Measurements from ENCODE around the gene SHKBP1.

SHKBP1 gene

GRCh38 chr19:40608240-40608621, 31.6 kb downstream of the SHKBP1 start:
- Histone ChIP-seq H4K20me1 (ENCODE audit: control insufficient read depth, insufficient read depth, low read depth, low read length) (0 out of 2 replicates have a peak, but pooled peaks cover under 1% of the 10 kb centered on the region), H3K27ac (ENCODE audit: low read depth, low read length) (no peak overlapping the region), H3K27me3 (ENCODE audit: control insufficient read depth, low read length) (peaks cover 4% of the 10 kb centered on the region; the same call in 1 of the 2 replicates), H3K4me3 (ENCODE audit: low read length) (no peak overlapping the region), H3K9me3 (ENCODE audit: control insufficient read depth, insufficient read depth, low read length) (no peaks in the 10 kb centered on the region), H3K4me2 (ENCODE audit: low read length) (no peak overlapping the region), H3K79me2 (ENCODE audit: control insufficient read depth, low read length) (no peaks in the 10 kb centered on the region), H3K4me1 (ENCODE audit: control insufficient read depth, low read length) (peaks cover 57% of the 10 kb centered on the region), H3F3A (ENCODE audit: control insufficient read depth, insufficient read depth) (peaks cover 13% of the 10 kb centered on the region), H3K36me3 (ENCODE audit: control insufficient read depth, low read length) (no peaks in the 10 kb centered on the region), H3K9me2 (replicated peaks; ENCODE audit: control insufficient read depth, low read length) (no peaks in the 10 kb centered on the region)
- TF ChIP-seq EZH2phosphoT487 (IDR thresholded peaks at IDR 0.05; ENCODE audit: borderline replicate concordance, low read length) = no peak
- no peak for TF ChIP-seq CTCF (IDR thresholded peaks at IDR 0.05; ENCODE audit: low read depth, low read length, poor library complexity, severe bottlenecking)

GRCh38 chr19:40608957-40609356, 32.3 kb downstream of the SHKBP1 start:
- no peaks in the 10 kb centered on the region for H4K20me1 ChIP-seq (ENCODE audit: control insufficient read depth, insufficient read depth, low read depth, low read length)
- H3K9me3 ChIP-seq (ENCODE audit: control insufficient read depth, insufficient read depth, low read length) = no peaks in the 10 kb centered on the region
- H3K4me1 ChIP-seq (ENCODE audit: control insufficient read depth, low read length) = peaks cover 56% of the 10 kb centered on the region
- H3K36me3 ChIP-seq (ENCODE audit: control insufficient read depth, low read length) = no peaks in the 10 kb centered on the region
- no peak overlapping the region for H3K27ac ChIP-seq (ENCODE audit: low read depth, low read length)
- peaks cover 11% of the 10 kb centered on the region for H3F3A ChIP-seq (ENCODE audit: control insufficient read depth, insufficient read depth)
- peak overlapping the region; percentile 69 for H3K4me3 ChIP-seq (ENCODE audit: low read length)
- peak overlapping the region; percentile 73 for H3K4me2 ChIP-seq (ENCODE audit: low read length)
- no peaks in the 10 kb centered on the region for H3K9me2 ChIP-seq (replicated peaks; ENCODE audit: control insufficient read depth, low read length)
- H3K27me3 ChIP-seq (ENCODE audit: control insufficient read depth, low read length) = peaks cover 3% of the 10 kb centered on the region; the same call in 1 of the 2 replicates
- H3K79me2 ChIP-seq (ENCODE audit: control insufficient read depth, low read length) = no peaks in the 10 kb centered on the region
- no peak for TF ChIP-seq CTCF (IDR thresholded peaks at IDR 0.05; ENCODE audit: low read depth, low read length, poor library complexity, severe bottlenecking)

- Histone ChIP-seq H3K27me3 (ENCODE audit: control insufficient read depth, low read length) (no peaks in the 10 kb centered on the region; the same call in 1 of the 2 replicates), H3K9me2 (replicated peaks; ENCODE audit: control insufficient read depth, low read length) (no peaks in the 10 kb centered on the region), H3K27ac (ENCODE audit: low read depth, low read length) (0 out of 2 replicates have a peak overlapping the region, but pooled peaks have one; percentile 18), H3K4me1 (ENCODE audit: control insufficient read depth, low read length) (peaks cover 54% of the 10 kb centered on the region), H3F3A (ENCODE audit: control insufficient read depth, insufficient read depth) (peaks cover 11% of the 10 kb centered on the region), H4K20me1 (ENCODE audit: control insufficient read depth, insufficient read depth, low read depth, low read length) (no peaks in the 10 kb centered on the region), H3K9me3 (ENCODE audit: control insufficient read depth, insufficient read depth, low read length) (no peaks in the 10 kb centered on the region), H3K4me2 (ENCODE audit: low read length) (peak overlapping the region; percentile 73), H3K79me2 (ENCODE audit: control insufficient read depth, low read length) (no peaks in the 10 kb centered on the region), H3K4me3 (ENCODE audit: low read length) (peak overlapping the region; percentile 69), H3K36me3 (ENCODE audit: control insufficient read depth, low read length) (no peaks in the 10 kb centered on the region)
- TF ChIP-seq EZH2phosphoT487 (IDR thresholded peaks at IDR 0.05; ENCODE audit: borderline replicate concordance, low read length) (no peak), CTCF (IDR thresholded peaks at IDR 0.05; ENCODE audit: low read depth, low read length, poor library complexity, severe bottlenecking) (no peak)
Measured at GRCh38 chr19:40609561-40610395, 33.1 kb downstream of the SHKBP1 start.

Measured in DOHH2 (cell line).